Subcutaneous adipose tissue (tissue), 4 donors: Measurements from ENCODE around the gene SHC1. TPM values are rescaled to one million over a fixed set of nuclear protein-coding genes. Genes with fewer than 3 reads are reported as not detected.

Experiments
- total RNA-seq, 4 donors: library from RNA; depleted of rRNA; stranded (reverse); fragments of >200 nt; gene quantifications; one replicate each; pipeline ENCODE4 v1.1.0, GENCODE V29; 2016
- TF ChIP-seq, protein P1 (sequence below): fragments of 450-650 bp; IDR thresholded peaks from one replicate; pipeline ENCODE4 v1.5.1; 2016; ENCODE audit warnings: low read depth, mild to moderate bottlenecking, control low read depth, antibody characterized with exemption, moderate library complexity

SHC1 gene
- total RNA-seq, 4 donors from 2014 or later, result 87.1 to 171 (median 102) TPM

GRCh38 chr1:154940213-154940560, 30.4 kb downstream of the SHC1 start:
- TF ChIP-seq, protein P1, sequence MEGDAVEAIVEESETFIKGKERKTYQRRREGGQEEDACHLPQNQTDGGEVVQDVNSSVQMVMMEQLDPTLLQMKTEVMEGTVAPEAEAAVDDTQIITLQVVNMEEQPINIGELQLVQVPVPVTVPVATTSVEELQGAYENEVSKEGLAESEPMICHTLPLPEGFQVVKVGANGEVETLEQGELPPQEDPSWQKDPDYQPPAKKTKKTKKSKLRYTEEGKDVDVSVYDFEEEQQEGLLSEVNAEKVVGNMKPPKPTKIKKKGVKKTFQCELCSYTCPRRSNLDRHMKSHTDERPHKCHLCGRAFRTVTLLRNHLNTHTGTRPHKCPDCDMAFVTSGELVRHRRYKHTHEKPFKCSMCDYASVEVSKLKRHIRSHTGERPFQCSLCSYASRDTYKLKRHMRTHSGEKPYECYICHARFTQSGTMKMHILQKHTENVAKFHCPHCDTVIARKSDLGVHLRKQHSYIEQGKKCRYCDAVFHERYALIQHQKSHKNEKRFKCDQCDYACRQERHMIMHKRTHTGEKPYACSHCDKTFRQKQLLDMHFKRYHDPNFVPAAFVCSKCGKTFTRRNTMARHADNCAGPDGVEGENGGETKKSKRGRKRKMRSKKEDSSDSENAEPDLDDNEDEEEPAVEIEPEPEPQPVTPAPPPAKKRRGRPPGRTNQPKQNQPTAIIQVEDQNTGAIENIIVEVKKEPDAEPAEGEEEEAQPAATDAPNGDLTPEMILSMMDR, result no peak

DNA sequence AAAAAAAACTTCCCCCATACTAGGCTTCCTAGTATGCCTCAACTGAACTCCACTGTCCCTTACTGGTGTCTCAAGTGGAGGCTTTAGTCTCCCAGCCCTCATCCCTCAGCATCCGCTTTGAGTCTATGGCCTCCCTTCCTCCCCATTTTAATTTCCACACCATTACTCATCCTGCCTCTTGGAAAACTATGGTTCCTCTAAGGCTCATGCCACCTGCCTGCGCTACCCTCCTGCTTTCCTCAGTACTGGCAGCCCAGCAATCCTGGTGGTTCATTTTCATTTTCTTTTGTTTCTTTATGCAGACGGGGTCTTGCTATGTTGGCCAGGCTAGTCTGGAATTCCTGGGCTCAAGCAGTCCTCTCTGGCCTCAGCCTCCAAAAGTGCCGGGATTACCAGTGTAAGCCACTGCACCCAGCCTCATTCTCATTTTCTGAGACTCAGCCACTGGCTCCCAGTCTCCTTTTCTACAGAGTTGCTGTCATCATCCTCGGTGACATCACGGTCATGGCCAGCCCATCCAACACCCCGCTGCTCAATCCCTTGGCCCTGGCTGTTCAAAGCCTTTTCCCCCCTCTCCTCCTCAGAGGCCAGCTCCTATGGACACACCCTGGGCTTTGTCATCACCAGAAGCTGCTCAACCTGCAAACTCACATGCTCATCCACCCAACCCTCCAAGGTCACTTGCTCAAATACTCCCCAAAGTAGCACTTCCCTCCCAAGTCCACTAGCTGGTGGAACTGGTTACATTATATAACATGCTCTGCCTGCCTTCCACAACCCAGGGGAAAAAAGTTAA, 31.7 kb downstream of the SHC1 start:
- TF ChIP-seq, protein P1, result no peak

- TF ChIP-seq, protein P1, result no peak
Measured at GRCh38 chr1:154937988-154938386, 32.6 kb downstream of the SHC1 start.

- TF ChIP-seq, protein P1, result no peak
Measured at GRCh38 chr1:154937085-154937987, 33.2 kb downstream of the SHC1 start.

DNA sequence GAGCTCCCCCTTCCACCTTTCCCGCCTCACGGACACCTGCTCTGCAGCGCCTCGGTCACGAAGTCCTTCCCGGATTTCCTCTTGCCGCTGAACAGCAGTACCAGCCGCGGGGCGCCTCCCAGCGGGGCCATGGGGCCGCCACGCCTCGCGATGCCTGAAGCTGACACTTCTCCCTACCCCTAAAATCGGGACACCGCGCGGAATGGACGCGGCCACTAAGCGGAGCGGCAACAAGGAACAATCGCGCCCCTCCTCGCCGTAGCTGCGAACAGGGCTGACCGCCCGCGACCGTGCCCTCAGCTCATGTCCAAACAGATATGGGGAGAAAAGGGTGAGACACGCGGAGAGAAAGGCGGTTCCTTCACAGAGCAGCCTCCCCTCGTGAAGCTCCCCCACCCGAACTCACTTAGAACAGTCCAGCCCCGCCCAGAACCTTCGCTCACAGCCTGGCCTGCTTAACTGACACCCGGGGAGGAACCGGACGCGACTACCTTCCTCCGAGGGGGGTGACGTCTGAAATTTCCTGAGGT, 33.9 kb downstream of the SHC1 start, which contains the start of gene PMVK:
PMVK (minus strand) TSS at position 165 of the 530 bp plus-strand sequence; CDS start at position 131, 34 bp downstream.
- TF ChIP-seq, protein P1, result no peak

DNA sequence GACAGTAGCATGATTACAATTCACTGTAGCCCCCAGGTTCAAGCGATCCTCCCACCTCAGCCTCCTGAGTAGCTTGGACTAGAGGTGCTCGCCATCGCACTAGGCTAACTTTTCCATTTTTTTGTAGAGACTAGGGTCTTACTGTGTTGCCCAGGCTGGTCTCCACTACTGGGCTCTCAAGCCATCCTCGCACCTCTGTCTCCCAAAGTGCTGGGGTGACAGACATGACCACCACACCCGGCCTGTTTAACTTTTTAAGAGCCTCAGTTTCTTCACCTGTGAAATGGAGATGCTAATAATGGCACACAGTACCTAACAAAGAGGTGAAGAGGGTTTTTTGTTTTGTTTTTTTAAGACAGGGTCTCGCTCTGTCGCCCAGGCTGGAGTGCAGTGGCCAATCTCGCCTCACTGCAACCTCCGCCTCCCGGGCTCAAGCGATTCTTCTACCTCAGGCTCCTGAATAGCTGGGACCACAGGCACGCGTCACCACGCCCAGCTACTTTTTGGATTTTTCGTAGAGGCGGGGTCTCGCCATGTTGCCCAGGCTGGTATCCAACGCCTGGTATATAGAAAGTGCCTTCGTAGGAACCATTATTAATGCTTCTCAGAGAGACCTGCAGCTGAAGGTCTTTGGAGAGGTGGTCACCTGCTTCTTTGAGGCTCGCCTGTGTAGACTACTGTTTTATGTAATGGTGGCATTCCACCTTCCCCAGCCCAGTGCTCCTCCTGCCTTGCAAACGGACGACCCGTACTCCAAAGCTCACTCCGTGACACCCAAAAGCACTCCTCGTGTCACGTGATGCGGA, 34.6 kb downstream of the SHC1 start:
- TF ChIP-seq, protein P1, result no peak
